ENCODE results near the gene NKAIN1.
"Not testable (repeated sequence)": the region's sequence is repeated elsewhere in the genome, so short reads cannot be mapped to it uniquely, and the experiment has no call there.

Gene NKAIN1

DNA sequence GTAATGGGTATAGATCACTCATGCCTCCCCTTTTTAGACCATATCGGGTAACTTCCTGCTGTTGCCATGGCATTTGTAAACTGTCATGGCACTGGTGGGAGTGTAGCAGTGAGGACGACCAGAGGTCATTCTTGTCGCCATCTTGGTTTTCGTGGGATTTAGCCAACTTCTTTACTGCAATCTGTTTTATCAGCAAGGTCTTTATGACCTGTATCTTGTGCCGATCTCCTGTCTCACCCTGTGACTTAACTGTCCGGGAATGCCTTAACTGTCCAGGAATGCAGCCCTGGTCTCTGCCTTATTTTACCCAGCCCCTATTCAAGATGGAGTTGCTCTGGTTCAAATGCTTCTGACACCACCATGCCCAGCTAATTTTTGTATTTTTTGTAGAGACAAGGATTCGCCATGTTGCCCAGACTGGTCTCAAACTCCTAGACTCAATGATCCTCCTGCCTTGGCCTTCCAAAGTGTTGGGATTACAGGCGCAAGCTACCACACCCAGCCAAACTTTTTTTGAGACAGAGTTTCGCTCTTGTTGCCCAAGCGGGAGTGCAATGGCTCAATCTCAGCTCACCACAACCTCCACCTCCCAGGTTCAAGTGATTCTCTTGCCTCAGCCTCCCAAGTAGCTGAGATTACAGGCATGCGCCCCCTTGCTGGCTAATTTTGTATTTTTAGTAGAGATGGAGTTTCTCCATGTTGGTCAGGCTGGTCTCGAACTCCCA lies 100.7 kb downstream of the NKAIN1 start:
- H3K4me2 ChIP-seq (ENCODE audit: low read length); H3K56ac ChIP-seq (ENCODE audit: low read length); H4K8ac ChIP-seq (ENCODE audit: low read depth, low read length); H3K27me3 ChIP-seq (ENCODE audit: insufficient read depth, low read length, poor library complexity); H3K9ac ChIP-seq (ENCODE audit: low read length); H2AK5ac ChIP-seq (ENCODE audit: low read length); H4K5ac ChIP-seq (ENCODE audit: low read length); H2BK5ac ChIP-seq (ENCODE audit: low read length); H2BK15ac ChIP-seq (replicated peaks; ENCODE audit: low read depth); H3K23ac ChIP-seq (ENCODE audit: low read length); H3K79me2 ChIP-seq (ENCODE audit: control insufficient read depth, insufficient read depth, low read length); H3K36me3 ChIP-seq (ENCODE audit: control insufficient read depth, insufficient read depth, low read length); H3K4ac ChIP-seq (ENCODE audit: low read depth, low read length); DNase-seq; H3K18ac ChIP-seq (ENCODE audit: low read length); H2BK120ac ChIP-seq (ENCODE audit: low read depth, low read length); H3K79me1 ChIP-seq (ENCODE audit: low read length); H3K4me1 ChIP-seq (ENCODE audit: control insufficient read depth, low read depth, low read length); H3K27ac ChIP-seq (ENCODE audit: low read depth, low read length); H3K4me3 ChIP-seq (ENCODE audit: low read length): not testable (repeated sequence)
- whole genome bisulfite sequencing (ENCODE audit: extremely low coverage, insufficient coverage, low lambda C conversion rate) = no CpG with 5 or more reads among the region's 12 CpGs

DNA sequence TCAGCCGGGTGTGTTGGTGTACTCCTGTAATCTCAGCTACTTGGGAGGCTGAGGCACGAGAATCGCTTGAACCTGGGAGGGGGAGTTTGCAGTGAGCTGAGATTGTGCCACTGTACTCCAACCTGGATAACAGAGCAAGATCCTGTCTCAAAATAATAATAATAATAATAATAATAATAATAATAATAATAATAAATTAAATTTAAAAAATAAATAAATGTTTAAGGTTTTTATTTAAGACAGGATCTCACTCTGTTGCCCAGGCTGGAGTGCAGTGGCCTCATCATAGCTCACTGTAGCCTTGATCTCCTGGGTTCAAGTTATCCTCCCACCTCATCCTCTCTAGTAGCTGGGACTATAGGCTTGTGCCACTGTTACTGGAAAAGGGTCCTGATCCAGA lies 101.8 kb downstream of the NKAIN1 start:
- H3K9ac ChIP-seq (ENCODE audit: low read length); H3K4me1 ChIP-seq (ENCODE audit: control insufficient read depth, low read depth, low read length): not testable (repeated sequence)
- WGBS (ENCODE audit: extremely low coverage, insufficient coverage, low lambda C conversion rate) = no CpG with 5 or more reads among the region's 3 CpGs

DNA sequence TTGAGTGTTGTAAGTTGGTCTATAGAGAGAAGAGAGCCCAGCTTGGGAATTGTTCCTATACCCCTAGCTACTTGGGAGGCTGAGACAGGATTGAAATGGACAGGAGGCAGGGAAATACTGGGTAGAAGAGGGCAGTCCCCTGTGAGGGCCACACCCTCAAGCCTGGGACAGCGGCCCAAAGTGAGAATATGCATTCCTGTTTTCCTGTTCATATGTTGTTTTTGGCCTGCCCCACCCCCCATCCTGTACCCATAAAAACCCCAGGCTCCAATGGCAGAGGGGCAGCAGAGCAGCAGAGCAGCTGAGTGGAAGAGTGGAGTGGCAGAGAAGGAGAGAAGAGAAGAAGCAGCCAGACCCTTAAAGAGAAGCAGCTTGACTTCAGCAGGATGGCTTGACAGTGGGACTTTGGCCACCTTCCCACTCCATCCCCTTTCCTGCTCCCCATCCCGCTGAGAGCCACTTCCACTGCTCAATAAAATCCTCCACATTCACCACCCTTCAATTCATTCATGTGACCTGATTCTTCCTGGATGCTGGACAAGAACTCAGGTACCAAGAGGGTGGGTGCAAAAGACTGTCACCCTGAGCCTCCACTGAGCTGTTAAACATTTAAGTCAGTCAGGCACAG lies 103.6 kb downstream of the NKAIN1 start:
- H3K4me1 ChIP-seq (ENCODE audit: control insufficient read depth, low read depth, low read length) = no peaks in the 10 kb centered on the region
- no peak overlapping the region for H2AK5ac ChIP-seq (ENCODE audit: low read length)
- H2BK5ac ChIP-seq (ENCODE audit: low read length) = no peak overlapping the region
- H3K18ac ChIP-seq (ENCODE audit: low read length) = no peak overlapping the region
- no peak overlapping the region for H3K27ac ChIP-seq (ENCODE audit: low read depth, low read length)
- H3K4me2 ChIP-seq (ENCODE audit: low read length) = no peak overlapping the region
- WGBS (ENCODE audit: extremely low coverage, insufficient coverage, low lambda C conversion rate) = no CpG with 5 or more reads among the region's 2 CpGs
- DNase-seq = no peak
- no peak overlapping the region for H2BK120ac ChIP-seq (ENCODE audit: low read depth, low read length)
- H3K79me1 ChIP-seq (ENCODE audit: low read length) = no peaks in the 10 kb centered on the region
- no peak overlapping the region for H3K4me3 ChIP-seq (ENCODE audit: low read length)
- no peak overlapping the region for H3K4ac ChIP-seq (ENCODE audit: low read depth, low read length)
- no peaks in the 10 kb centered on the region for H3K79me2 ChIP-seq (ENCODE audit: control insufficient read depth, insufficient read depth, low read length)
- no peak overlapping the region for H3K23ac ChIP-seq (ENCODE audit: low read length)
- no peak overlapping the region for H3K56ac ChIP-seq (ENCODE audit: low read length)
- H4K8ac ChIP-seq (ENCODE audit: low read depth, low read length) = no peak overlapping the region
- no peak overlapping the region for H2BK15ac ChIP-seq (replicated peaks; ENCODE audit: low read depth)
- H3K27me3 ChIP-seq (ENCODE audit: insufficient read depth, low read length, poor library complexity) = no peaks in the 10 kb centered on the region
- no peak overlapping the region for H3K9ac ChIP-seq (ENCODE audit: low read length)
- no peak overlapping the region for H4K5ac ChIP-seq (ENCODE audit: low read length)
- H3K36me3 ChIP-seq (ENCODE audit: control insufficient read depth, insufficient read depth, low read length) = no peaks in the 10 kb centered on the region

More for the DNA sequence above, 101.8 kb downstream of the NKAIN1 start:
- H4K8ac ChIP-seq (ENCODE audit: low read depth, low read length); H3K36me3 ChIP-seq (ENCODE audit: control insufficient read depth, insufficient read depth, low read length); H4K5ac ChIP-seq (ENCODE audit: low read length); H3K79me1 ChIP-seq (ENCODE audit: low read length); H3K18ac ChIP-seq (ENCODE audit: low read length); H3K56ac ChIP-seq (ENCODE audit: low read length); H2BK5ac ChIP-seq (ENCODE audit: low read length); H2BK15ac ChIP-seq (replicated peaks; ENCODE audit: low read depth); H2AK5ac ChIP-seq (ENCODE audit: low read length); H2BK120ac ChIP-seq (ENCODE audit: low read depth, low read length); H3K4me3 ChIP-seq (ENCODE audit: low read length); H3K23ac ChIP-seq (ENCODE audit: low read length); H3K4ac ChIP-seq (ENCODE audit: low read depth, low read length); DNase-seq; H3K79me2 ChIP-seq (ENCODE audit: control insufficient read depth, insufficient read depth, low read length); H3K27me3 ChIP-seq (ENCODE audit: insufficient read depth, low read length, poor library complexity); H3K4me2 ChIP-seq (ENCODE audit: low read length); H3K27ac ChIP-seq (ENCODE audit: low read depth, low read length): not testable (repeated sequence)

DNA sequence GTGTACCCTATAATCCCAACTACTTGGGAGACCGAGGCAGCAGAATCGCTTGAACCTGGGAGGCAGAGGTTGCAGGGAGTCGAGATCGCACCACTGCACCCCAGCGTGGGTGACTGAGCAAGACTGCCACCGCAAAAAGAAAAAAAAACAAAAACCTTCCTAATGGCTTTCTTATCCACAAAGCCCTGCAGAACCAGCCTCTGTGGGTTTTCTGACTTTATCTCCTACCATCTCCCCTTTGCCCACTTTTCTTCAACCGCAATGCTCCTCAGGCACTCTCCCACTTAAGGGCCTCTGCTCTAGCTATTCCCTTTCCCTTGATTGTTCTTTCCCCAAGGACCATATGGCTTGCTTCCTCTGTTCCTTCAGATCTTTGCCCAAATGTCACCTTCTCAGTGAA lies 106.3 kb downstream of the NKAIN1 start:
- no CpG with 5 or more reads among the region's 7 CpGs for WGBS (ENCODE audit: extremely low coverage, insufficient coverage, low lambda C conversion rate)
- no peak for DNase-seq
- no peak overlapping the region for H3K56ac ChIP-seq (ENCODE audit: low read length)
- H3K4me3 ChIP-seq (ENCODE audit: low read length) = no peak overlapping the region
- H3K4me1 ChIP-seq (ENCODE audit: control insufficient read depth, low read depth, low read length) = no peaks in the 10 kb centered on the region
- no peak overlapping the region for H3K4me2 ChIP-seq (ENCODE audit: low read length)
- H2AK5ac ChIP-seq (ENCODE audit: low read length) = no peak overlapping the region
- H3K79me2 ChIP-seq (ENCODE audit: control insufficient read depth, insufficient read depth, low read length) = no peaks in the 10 kb centered on the region
- no peak overlapping the region for H4K5ac ChIP-seq (ENCODE audit: low read length)
- no peak overlapping the region for H4K8ac ChIP-seq (ENCODE audit: low read depth, low read length)
- H3K23ac ChIP-seq (ENCODE audit: low read length) = no peak overlapping the region
- H3K27ac ChIP-seq (ENCODE audit: low read depth, low read length) = no peak overlapping the region
- H3K36me3 ChIP-seq (ENCODE audit: control insufficient read depth, insufficient read depth, low read length) = no peaks in the 10 kb centered on the region
- H3K9ac ChIP-seq (ENCODE audit: low read length) = no peak overlapping the region
- no peak overlapping the region for H2BK5ac ChIP-seq (ENCODE audit: low read length)
- no peak overlapping the region for H2BK15ac ChIP-seq (replicated peaks; ENCODE audit: low read depth)
- H3K27me3 ChIP-seq (ENCODE audit: insufficient read depth, low read length, poor library complexity) = no peaks in the 10 kb centered on the region
- H3K79me1 ChIP-seq (ENCODE audit: low read length) = no peaks in the 10 kb centered on the region
- no peak overlapping the region for H3K4ac ChIP-seq (ENCODE audit: low read depth, low read length)
- H3K18ac ChIP-seq (ENCODE audit: low read length) = no peak overlapping the region
- no peak overlapping the region for H2BK120ac ChIP-seq (ENCODE audit: low read depth, low read length)
